IPS-20b (cell line): ENCODE results near the gene KIF26B.
"Not testable (repeated sequence)": the region's sequence is repeated elsewhere in the genome, so short reads cannot be mapped to it uniquely, and the experiment has no call there.

Experiments used
- H3K27ac ChIP-seq: one replicate; pipeline ENCODE4 v1.5.1; 2013; ENCODE audit warnings: low read length
- H3K27me3 ChIP-seq: 2 replicates; pipeline ENCODE4 v1.6.1; 2013; ENCODE audit warnings: mild to moderate bottlenecking, low read length, inconsistent platforms; ENCODE audit not compliant: insufficient read depth
- H3K36me3 ChIP-seq: 2 replicates; pipeline ENCODE4 v1.6.1; 2013; ENCODE audit warnings: low read depth, mild to moderate bottlenecking, inconsistent platforms, low read length, moderate library complexity; ENCODE audit not compliant: insufficient read depth
- H3K4me1 ChIP-seq: 2 replicates; pipeline ENCODE4 v1.6.1; 2013; ENCODE audit warnings: mild to moderate bottlenecking, control low read depth, inconsistent platforms, low read length, moderate library complexity; ENCODE audit not compliant: insufficient read depth
- H3K4me3 ChIP-seq: 2 replicates; pipeline ENCODE4 v1.5.1; 2013; ENCODE audit warnings: mild to moderate bottlenecking, low read length, inconsistent platforms
- H3K9ac ChIP-seq: 2 replicates; pipeline ENCODE4 v1.6.1; 2013; ENCODE audit warnings: low read depth, mild to moderate bottlenecking, inconsistent platforms, low read length, moderate library complexity
- H3K9me3 ChIP-seq: 2 replicates; pipeline ENCODE4 v1.6.1; 2013; ENCODE audit warnings: mild to moderate bottlenecking, low read depth, low read length, inconsistent platforms; ENCODE audit not compliant: insufficient read depth

Gene KIF26B

GRCh38 chr1:245355851-245356630 is 201.3 kb downstream of the KIF26B start:
- H3K27me3 ChIP-seq, H3K36me3 ChIP-seq, H3K27ac ChIP-seq, H3K9ac ChIP-seq, H3K9me3 ChIP-seq, H3K4me1 ChIP-seq, H3K4me3 ChIP-seq: not testable (repeated sequence)

- no peaks in the 10 kb centered on the region for H3K4me1 ChIP-seq
- no peaks in the 10 kb centered on the region for H3K36me3 ChIP-seq
- H3K9ac ChIP-seq = no peak overlapping the region
- no peak overlapping the region for H3K27ac ChIP-seq
- H3K27me3 ChIP-seq = no peaks in the 10 kb centered on the region
- no peak overlapping the region for H3K4me3 ChIP-seq
- no peaks in the 10 kb centered on the region for H3K9me3 ChIP-seq
Observed at GRCh38 chr1:245356891-245357585, 202.3 kb downstream of the KIF26B start.

GRCh38 chr1:245359101-245359680 is 204.4 kb downstream of the KIF26B start:
- H3K4me1 ChIP-seq, H3K9ac ChIP-seq, H3K4me3 ChIP-seq, H3K27ac ChIP-seq, H3K36me3 ChIP-seq, H3K27me3 ChIP-seq, H3K9me3 ChIP-seq: not testable (repeated sequence)

GRCh38 chr1:245361065-245361464 is 206.3 kb downstream of the KIF26B start:
- no peaks in the 10 kb centered on the region for H3K36me3 ChIP-seq
- no peaks in the 10 kb centered on the region for H3K27me3 ChIP-seq
- no peak overlapping the region for H3K4me3 ChIP-seq
- H3K4me1 ChIP-seq = no peaks in the 10 kb centered on the region
- H3K27ac ChIP-seq = no peak overlapping the region
- H3K9me3 ChIP-seq = no peaks in the 10 kb centered on the region
- no peak overlapping the region for H3K9ac ChIP-seq

GRCh38 chr1:245361951-245362350 is 207.2 kb downstream of the KIF26B start:
- Histone ChIP-seq H3K27me3 (no peaks in the 10 kb centered on the region), H3K4me3 (no peak overlapping the region), H3K36me3 (no peaks in the 10 kb centered on the region), H3K9me3 (no peaks in the 10 kb centered on the region), H3K4me1 (no peaks in the 10 kb centered on the region), H3K27ac (no peak overlapping the region), H3K9ac (no peak overlapping the region)

GRCh38 chr1:245363461-245364200 is 208.8 kb downstream of the KIF26B start:
- Histone ChIP-seq H3K9ac (no peak overlapping the region), H3K4me1 (no peaks in the 10 kb centered on the region), H3K4me3 (no peak overlapping the region), H3K27ac (no peak overlapping the region), H3K9me3 (no peaks in the 10 kb centered on the region), H3K36me3 (no peaks in the 10 kb centered on the region), H3K27me3 (no peaks in the 10 kb centered on the region)

GRCh38 chr1:245365095-245366020 is 210.6 kb downstream of the KIF26B start:
- Histone ChIP-seq H3K27me3 (no peaks in the 10 kb centered on the region), H3K9ac (no peak overlapping the region), H3K4me1 (no peaks in the 10 kb centered on the region), H3K4me3 (no peak overlapping the region), H3K9me3 (no peaks in the 10 kb centered on the region), H3K27ac (no peak overlapping the region), H3K36me3 (no peaks in the 10 kb centered on the region)

GRCh38 chr1:245366886-245367285 is 212.1 kb downstream of the KIF26B start:
- Histone ChIP-seq H3K36me3 (no peaks in the 10 kb centered on the region), H3K27ac (no peak overlapping the region), H3K4me1 (no peaks in the 10 kb centered on the region), H3K4me3 (no peak overlapping the region), H3K27me3 (no peaks in the 10 kb centered on the region), H3K9ac (no peak overlapping the region), H3K9me3 (peaks cover 2% of the 10 kb centered on the region; the same call in 1 of the 2 replicates)

GRCh38 chr1:245370175-245370825 is 215.5 kb downstream of the KIF26B start:
- no peaks in the 10 kb centered on the region for H3K27me3 ChIP-seq
- no peak overlapping the region for H3K9ac ChIP-seq
- H3K27ac ChIP-seq = no peak overlapping the region
- no peak overlapping the region for H3K4me3 ChIP-seq
- H3K9me3 ChIP-seq = peaks cover 9% of the 10 kb centered on the region
- H3K4me1 ChIP-seq = no peaks in the 10 kb centered on the region
- no peaks in the 10 kb centered on the region for H3K36me3 ChIP-seq

- H3K36me3 ChIP-seq = no peaks in the 10 kb centered on the region
- H3K4me3 ChIP-seq = no peak overlapping the region
- no peak overlapping the region for H3K27ac ChIP-seq
- no peaks in the 10 kb centered on the region for H3K4me1 ChIP-seq
- H3K9me3 ChIP-seq = peaks cover 9% of the 10 kb centered on the region
- no peak overlapping the region for H3K9ac ChIP-seq
- no peaks in the 10 kb centered on the region for H3K27me3 ChIP-seq
Observed at GRCh38 chr1:245370905-245371581, 216.3 kb downstream of the KIF26B start.
